Right ventricle myocardium inferior (tissue), 1 donor: ENCODE data around the gene TMEM178B. TPM values are rescaled to one million over a fixed set of nuclear protein-coding genes. Genes with fewer than 3 reads are reported as not detected.
"Not testable (repeated sequence)": the region's sequence is repeated elsewhere in the genome, so short reads cannot be mapped to it uniquely, and the experiment has no call there.

ENCODE experiments used
- ATAC-seq: fragments of 200-7000 bp; cut with Tn5 transposase; one replicate; pipeline ENCODE4 v1.9.1; 2020; ENCODE audit warnings: mild to moderate bottlenecking, moderate library complexity
- DNase-seq: peaks from one replicate; pipeline ENCODE4 v3.0.0; 2021; ENCODE audit errors: missing footprints
- intact Hi-C: fragments of 100-400 bp; cut with DNase I; formaldehyde crosslinking; loops from one replicate; pipeline ENCODE4 v1.11.0; 2022
- total RNA-seq: library from RNA; stranded (reverse); fragmentation: NEBNext Ultra II Directional; extraction: Animal tissue kit (Norgen Biotek cat#: 25700); gene quantifications from one replicate; pipeline ENCODE4 v1.2.1, GENCODE V29; 2021
- donor health status: DM: no; HTN: yes; CAD: no; lungs with severe emphysema.

TMEM178B gene
- total RNA-seq, 1 donor from 2014 or later: 31.7 TPM

DNA sequence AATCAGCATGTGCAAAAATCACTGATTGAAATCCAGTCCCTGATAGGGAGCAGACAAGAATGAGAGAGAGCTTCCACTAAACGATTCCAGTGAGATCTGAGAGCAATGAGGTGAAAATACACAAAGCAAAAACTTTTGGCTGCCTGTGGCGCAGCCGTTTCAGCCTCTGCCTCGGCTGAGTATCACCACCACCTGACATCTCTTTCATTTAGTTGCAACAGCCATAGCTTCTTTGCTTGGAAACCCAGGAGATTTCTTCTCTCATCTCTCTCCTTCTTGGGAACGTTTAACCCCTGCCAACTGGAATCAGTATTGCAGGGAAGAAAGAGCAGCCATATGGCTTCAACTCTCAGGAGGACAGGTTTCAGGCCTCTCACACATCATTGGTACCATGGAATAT lies 240.0 kb downstream of the TMEM178B start:
- intact Hi-C loops: no loop called here
- DNase-seq: no peak
- no peak for ATAC-seq

DNA sequence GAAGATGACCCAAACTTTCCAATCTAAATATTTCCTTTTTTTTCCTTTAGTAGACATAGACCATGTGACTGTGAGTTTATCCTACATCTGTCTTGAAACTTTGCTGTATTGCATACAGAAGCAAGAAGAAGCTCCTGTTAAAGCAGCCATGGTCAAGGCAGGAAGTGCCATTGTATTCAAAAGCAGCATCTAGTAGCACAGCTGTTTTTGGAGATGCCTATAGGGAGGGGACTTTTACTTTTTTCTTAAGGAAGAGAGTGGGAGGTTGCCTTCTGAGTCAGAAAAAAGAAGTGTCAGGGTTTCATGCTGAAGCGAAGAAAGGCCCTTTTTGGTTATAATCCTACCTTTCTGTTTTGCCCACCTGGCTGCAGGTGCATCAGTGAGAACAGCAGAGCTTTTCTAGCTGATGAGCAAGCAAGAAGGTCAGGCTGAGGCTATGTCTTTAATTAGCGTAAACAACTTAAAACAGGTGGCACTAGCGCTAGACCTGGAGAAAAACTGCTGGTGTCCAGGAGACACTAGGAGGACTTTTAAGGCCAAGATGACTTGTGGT lies 243.2 kb downstream of the TMEM178B start:
- DNase-seq (no peak), ATAC-seq (no peak)
- intact Hi-C loops: no loop called here

DNA sequence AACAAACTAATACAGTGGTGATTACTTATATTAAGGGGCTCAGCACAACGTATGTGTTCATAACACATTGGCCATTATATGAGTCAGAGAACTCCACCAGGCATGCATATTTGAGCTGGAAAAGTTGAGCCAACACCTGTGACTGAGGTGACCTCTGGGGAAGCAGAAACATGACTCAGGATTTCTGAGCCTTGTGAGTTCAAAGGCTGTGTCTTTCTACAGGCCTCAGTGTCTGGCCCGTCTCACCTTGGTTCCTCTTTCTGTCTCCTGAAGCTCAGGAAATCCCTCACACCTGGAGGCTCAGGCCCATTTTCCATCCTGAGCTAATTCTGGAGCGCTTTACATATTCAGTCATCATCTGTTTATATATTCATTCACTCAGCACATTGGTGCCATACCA lies 246.4 kb downstream of the TMEM178B start:
- intact Hi-C loops: no loop called here
- ATAC-seq (no peak), DNase-seq (no peak)

DNA sequence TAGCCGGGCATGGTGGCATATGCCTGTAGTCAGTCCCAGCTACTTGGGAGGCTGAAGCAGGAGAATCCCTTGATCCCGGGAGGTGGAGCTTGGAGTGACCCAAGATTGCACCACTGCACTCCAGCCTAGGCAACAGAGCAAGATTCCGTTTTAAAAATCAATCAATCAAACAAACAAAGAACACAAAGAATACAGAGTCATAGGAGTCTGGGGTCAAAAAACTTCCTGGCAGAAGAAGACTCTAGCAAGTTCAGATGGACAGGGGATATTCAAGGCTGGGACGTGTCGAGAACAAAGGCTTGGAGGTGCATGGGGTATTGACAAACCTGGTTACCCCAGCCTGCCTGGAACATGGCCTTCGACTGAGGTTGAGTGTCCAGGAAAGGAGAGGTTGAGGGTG lies 248.5 kb downstream of the TMEM178B start:
- intact Hi-C loops: no loop called here
- DNase-seq: no peak

DNA sequence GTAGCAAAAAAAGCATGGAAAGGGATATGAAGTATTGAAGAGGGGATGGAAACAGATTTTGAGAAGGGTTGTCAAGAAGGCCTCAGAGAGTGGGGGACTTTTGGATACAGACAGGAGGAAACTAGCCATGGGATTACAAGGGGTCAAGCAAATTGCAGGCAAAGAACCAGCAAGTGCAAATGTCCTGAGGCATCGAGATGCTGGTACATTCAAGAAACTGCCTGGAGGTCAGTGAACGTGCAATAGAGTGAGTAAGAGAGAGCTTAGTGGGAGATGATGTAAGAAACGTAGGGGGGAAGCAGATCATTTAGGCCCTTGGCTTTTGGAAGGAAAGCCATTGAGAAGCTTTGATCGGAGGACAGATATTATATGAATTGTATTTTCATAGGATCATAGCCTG lies 250.0 kb downstream of the TMEM178B start:
- intact Hi-C loops: no loop called here
- DNase-seq (no peak), ATAC-seq (no peak)

More for the DNA sequence above, 248.5 kb downstream of the TMEM178B start:
- no peak for ATAC-seq

DNA sequence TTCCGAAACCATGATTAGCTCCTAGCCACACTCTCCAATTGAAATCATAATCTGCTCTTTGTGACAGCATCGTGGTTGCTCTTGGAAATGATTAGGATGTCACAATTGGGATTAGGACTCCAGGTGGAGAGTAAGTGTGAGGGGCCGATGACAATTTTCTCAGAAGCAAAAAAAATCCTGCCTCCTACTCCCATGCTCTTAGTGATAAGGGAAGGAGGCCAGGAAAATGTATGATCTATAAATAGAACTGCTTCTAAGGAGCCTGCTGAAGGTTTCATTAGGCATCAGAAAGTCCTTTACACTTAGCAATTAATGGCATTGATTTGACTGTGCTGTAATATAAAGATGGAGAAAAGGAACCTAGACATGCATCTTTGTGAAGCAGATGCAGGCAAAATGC lies 251.0 kb downstream of the TMEM178B start:
- intact Hi-C loops: no loop called here
- ATAC-seq: no peak

DNA sequence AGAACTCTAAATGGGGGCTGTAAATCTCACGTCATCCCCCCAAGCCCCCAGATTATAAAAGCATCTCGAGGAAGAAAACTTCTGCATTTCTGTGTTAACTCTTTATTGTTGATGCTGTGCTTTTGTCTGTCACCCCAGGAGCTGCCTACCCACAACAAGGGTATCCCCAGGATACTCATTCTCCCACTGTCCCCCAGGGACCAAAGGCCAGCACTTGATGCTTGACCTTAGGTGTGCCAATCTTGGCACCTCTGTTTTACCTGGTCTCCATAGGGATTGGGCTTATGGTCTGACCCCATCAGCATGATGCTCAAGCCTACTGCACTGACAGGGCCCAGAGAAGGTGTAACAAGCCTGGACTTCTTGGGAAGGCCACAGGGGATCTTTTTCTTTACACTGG lies 251.4 kb downstream of the TMEM178B start:
- intact Hi-C loops: no loop called here
- DNase-seq: no peak
- ATAC-seq: no peak

More for the DNA sequence above, 251.0 kb downstream of the TMEM178B start:
- no peak for DNase-seq

DNA sequence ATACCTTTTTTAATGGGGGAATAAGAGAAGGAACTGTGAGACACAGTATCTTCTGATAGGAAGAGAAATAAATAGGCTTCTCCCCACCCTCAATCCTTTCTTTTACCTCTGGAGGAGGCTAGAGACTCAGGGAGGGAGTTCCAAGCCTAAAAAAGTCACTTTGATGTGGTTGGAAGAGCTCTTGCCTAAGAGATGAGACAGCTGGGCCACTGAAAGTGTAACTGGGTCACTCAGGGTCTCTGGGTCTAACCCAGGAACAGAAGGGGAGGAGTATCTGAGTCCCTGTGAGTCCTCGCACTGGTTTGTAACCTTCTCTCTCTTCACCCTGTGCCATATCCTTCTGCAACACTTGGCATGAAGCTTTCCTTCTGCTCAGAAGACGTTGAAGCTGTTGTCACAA lies 254.4 kb downstream of the TMEM178B start:
- intact Hi-C loops: no loop called here
- ATAC-seq: no peak
- no peak for DNase-seq

DNA sequence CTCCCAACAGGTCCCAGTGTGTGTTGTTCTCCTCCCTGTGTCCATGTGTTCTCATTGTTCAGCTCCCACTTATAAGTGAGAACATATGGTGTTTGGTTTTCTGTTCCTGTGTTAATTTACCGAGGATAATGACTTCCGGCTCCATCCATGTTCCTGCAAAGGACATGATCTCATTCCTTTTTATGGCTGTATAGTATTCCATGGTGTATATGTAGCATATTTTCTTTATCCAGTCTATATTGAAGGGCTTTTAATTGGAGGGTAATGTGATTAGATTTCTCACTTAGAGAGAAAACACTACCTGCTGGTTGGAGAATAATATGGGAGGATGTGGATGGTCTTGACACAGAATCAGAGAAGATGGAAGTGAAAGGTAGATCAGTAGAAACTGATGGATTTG lies 256.4 kb downstream of the TMEM178B start:
- intact Hi-C loops, ATAC-seq, DNase-seq: not testable (repeated sequence)

DNA sequence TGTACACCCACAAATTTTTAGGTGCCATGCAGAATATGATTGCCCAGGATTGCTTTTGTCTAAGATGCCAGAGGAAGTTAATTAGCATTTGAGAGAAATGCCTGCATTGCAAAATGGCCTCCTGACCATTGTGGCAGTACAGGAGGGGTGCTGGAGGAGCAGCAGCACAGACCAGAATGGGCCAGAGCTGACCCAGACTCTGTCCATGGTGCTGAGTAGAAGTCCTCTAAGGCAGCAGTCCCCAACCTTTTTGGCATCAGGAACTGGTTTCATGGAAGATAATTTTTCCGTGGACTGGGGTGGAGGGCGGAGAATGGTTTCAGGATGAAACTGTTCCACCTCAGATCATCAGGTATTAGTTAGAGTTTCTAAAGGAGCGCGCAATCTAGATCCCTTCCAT lies 259.6 kb downstream of the TMEM178B start:
- no peak for ATAC-seq
- intact Hi-C loops: no loop called here
- no peak for DNase-seq

DNA sequence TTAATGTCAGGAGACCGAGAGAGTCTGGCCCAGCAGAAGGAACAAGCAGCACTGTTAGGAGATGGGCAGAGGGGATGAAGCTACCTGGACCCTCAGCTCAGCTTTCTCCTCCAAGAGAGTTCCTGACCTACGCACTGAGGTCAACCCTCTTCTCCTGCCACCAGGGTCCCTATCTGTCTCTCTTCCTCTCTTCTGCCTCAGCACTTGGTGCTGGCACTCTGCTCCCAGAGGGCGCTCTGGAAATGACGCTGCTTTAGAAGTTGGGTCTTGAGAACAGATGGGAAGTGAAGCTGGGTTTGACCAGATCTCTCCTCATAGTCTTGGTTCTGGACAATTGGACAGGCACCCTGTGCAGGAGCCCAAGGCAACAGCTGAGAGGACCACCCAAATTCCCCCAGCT lies 261.3 kb downstream of the TMEM178B start:
- ATAC-seq: no peak
- DNase-seq: no peak
- intact Hi-C loops: no loop called here

DNA sequence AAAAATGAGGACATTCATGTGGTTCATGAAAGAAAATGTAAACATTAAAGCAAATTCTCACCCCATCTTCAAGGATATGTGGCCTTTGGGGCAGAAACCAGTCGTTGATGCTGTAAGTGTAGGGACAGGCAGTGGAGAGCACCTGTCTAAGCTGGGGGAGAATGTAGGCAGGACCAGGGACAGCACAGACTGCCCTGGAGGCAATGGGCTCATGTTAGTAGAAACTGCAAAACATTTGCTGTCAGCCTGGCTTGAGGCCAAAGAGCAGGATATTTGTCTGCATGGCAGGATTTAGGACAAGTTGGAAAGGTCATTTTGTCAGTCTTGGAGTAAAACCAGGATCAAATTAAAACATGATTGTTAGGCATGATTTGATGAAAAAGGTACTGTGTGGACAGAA lies 265.7 kb downstream of the TMEM178B start:
- ATAC-seq (no peak), DNase-seq (no peak)
- intact Hi-C loops: no loop called here

DNA sequence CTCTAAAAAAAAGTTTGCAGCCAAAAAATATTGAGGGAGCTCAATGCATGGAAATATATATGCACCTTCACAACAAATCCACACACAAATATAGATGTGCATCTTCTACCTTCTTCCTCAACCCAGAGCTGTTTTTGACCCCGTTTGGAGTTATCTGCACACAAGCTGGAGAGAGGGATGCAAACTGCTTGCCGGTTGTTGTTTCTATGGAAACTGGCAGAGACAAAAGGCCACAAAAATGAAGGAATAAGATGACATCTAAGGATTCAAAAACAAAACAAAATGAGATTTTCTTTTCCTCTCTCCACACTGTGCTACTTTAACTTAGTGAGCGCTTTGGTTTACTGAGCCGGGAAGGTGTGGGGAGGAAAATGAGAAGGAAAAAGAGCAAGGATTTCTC lies 267.1 kb downstream of the TMEM178B start:
- intact Hi-C loops: no loop called here
- DNase-seq (no peak), ATAC-seq (no peak)

DNA sequence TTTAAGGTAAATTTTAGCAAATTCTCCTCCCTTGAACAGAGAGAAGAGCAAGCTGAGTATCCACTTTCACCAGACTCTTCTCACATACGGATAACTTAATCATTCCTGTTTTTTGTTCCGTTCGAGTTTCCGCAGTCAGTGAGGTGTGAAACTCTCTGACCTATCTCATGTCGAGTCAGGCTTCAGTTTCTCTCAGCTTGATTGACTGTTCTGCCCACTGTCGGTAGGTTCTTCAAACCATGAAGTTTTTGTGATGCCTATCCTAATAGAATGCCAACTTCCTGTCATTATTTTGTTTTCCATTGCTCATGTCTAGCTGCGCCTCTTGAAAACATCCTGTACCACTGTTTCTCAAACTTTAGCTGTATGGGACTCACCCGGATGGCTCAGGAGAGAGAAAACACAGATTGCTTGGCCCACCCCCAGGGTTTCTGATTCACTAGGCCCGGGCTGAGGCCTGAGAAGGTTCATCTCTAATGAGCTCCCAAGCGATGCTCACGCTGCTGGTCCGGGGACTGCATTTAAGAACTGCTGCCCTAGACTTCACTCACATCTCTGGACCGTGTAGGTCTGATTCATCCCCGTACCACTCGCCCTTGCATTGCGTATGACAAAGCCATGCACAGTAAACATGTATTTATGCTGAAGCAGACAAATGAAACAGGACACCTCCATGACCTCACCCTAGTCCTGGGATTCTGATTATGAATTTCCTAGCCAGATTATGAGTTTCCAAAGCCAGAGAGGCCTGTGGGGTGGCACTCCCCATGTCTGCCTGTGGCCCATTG lies 269.0 kb downstream of the TMEM178B start:
- intact Hi-C loops: no loop called here
- no peak for ATAC-seq
- DNase-seq: no peak

DNA sequence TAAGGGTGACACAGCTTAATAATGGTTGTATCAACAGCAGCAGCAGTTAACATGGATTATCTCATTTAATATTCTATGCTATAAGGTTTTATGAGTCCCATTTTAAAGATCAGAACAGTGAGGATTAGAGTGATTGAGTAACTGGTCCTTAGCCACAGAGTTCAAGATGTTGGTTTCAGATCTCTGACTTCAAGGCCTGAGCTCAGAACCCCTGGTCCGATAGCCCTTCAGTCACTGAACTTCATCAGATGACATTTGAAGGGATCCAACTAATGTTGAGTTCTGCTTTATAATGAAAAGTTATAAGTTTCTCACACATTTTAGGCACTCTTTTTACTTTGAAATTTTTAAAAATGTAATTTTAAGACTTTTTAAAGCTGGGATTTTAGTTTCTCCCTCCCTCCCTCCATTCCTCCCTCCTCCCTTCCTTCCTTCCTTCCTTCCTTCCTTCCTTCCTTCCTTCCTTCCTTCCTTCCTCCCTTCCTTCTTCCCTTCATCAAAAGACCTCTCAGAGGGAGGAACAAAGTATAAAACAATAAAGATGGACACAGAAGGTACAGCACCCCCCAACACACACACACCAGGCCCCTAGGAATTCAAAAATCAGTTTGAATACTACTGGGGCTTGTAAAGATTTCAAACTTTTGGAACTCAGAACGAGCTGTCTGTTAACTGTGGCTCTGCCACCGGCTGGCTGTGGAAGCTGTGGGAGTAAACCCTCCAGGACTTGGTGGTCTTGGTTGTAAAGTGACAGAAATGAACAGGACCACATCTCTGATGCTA lies 270.5 kb downstream of the TMEM178B start:
- ATAC-seq: no peak
- no peak for DNase-seq
- intact Hi-C loops: no loop called here

DNA sequence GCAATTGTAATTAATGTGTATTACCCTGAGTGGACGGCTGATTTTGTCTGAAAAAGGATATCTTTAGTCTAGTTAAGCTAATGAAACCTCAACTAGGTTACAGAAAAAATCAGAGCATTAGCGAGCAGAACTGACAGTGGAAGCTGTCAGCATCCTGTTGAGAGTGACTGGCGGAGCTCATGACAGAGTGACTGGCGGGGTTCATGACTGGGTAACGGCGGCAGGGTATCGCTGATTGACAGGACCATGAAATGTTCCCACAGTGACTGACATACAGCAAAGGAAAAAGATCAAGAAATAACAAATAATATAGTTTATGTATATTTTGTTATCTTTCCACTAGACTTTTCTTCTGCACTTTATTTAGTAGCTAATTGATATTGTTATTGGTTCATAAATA lies 274.9 kb downstream of the TMEM178B start:
- DNase-seq (no peak), ATAC-seq (no peak)
- intact Hi-C loops: no loop called here

DNA sequence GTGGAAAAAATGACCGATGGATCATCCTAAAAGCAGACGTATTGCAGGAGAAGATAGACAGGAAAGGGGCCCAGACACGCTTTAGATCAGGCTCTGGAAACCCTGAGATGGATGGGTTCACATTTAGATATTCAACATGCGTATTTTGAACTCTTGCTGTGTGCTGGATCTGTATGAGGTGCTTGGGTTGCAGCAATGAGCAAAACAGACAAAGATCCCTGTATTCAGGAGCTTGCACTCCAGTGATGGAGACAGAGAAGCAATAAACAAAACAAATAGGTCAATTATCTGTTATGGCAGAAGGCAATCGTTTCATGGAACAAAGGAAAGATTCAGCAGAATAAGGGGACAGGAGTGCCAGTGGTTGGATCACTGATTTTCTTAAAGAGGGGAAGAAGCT lies 275.5 kb downstream of the TMEM178B start:
- intact Hi-C loops: no loop called here
- DNase-seq (no peak), ATAC-seq (no peak)

DNA sequence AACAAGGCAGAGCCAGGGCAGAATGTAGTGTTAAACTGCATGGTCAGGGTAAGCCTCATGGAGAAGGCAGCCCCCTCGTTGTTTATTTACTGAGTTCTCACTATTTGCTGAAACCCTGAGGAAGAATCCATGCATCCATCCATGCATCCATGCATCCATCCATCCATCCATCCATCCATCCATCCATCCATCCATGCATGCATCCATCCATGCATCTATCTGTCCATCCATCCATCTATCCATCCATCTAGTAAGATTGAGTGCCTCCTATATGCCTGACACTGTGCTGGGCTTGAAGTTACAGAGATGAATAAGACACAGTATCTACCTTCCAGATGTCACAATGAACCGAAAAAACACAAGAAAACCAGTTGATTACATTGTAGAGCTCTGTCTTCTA lies 275.9 kb downstream of the TMEM178B start:
- ATAC-seq: no peak
- DNase-seq: no peak

DNA sequence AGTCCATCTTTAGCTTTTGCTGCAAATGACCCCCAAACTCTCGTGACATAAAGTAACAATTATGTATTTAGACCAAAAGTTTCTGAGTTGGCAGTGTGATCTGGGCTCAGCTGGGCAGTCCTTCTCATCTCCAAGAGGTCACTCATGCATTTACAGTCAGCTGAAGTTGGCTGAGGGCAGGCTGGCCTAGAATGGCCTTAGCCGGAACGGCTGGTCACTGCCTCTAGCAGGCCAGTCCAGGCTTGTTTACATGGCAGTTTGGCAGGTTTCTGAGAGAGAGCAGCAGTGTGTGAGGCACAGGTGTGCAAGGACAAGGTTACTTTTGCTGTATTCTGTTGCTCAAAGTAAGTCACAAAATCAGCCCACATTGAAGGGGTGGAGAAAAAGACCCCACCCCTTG lies 277.3 kb downstream of the TMEM178B start:
- DNase-seq: no peak
- no peak for ATAC-seq
- intact Hi-C loops: no loop called here

More for the DNA sequence above, 275.9 kb downstream of the TMEM178B start:
- intact Hi-C loops: no loop called here

DNA sequence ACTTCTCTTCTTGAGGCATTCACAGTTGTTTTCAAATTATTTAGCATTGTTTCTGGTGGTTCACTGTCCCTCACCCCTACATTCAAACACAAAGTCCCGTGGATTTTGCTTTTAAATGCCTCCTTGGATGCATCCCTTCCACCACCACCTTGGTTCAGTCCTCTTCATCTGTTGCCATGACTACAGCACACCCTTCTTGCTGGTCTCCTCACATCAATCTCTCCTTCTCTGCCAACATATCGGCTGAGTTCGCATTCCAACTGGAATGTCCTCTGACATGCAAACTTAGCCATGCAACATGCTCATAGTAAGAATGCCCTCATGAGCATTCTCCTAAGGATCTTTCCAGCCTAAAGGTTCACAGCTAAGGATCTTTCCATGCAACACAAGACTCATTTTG lies 279.1 kb downstream of the TMEM178B start:
- ATAC-seq (no peak), DNase-seq (no peak)
- intact Hi-C loops: no loop called here
